ENCODE measurements around the gene P2RY2.

Gene P2RY2

GRCh38 chr11:73218106-73218829 is at the start of gene P2RY2:
Gene P2RY2, plus strand, starts transcription at chr11:73218281. Its CDS starts 15,879 bp downstream, at chr11:73234160.
- DNase-seq (ENCODE audit: low read depth in 2 of 2) = peak in 1 of 2 donors; percentile 4

DNA sequence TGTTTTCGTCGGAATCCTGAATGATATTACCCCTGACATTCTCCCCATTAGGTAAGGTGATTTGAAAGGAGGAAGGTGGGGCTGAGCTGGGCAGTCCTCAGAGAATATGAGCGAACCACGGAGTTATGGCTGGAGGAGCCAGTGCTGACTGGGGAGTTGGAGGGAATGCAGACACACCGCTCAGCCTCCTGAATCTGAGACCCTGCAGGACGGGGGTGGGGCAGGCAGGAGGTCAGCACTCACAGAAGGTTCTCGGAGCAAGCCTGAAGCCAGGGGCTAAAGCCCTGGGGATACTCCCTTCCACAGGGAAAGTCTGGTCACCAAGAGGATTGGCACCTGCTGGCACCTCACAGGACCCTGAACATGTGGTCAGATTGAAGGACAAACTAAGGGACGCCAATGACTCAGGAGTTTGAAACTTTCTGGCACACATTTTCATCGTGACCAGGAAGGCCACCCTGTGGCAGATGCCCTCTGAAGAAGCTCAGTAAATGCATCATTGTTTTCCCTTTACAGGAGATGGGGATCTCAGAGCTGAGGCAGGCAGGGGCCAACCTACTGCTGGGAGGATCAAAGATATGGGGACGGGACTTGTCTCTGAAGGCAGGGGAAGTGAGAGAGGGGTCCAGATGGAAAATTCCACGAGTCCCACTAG is 49.0 kb upstream of the P2RY2 start:
- no peak for DNase-seq (ENCODE audit: low read depth in 2 of 2)

- no peak for DNase-seq (ENCODE audit: low read depth in 2 of 2)
Measured at GRCh38 chr11:73170140-73170539, 47.9 kb upstream of the P2RY2 start.

- no peak for DNase-seq (ENCODE audit: low read depth in 2 of 2)
Measured at GRCh38 chr11:73171436-73172161, 46.5 kb upstream of the P2RY2 start.

DNA sequence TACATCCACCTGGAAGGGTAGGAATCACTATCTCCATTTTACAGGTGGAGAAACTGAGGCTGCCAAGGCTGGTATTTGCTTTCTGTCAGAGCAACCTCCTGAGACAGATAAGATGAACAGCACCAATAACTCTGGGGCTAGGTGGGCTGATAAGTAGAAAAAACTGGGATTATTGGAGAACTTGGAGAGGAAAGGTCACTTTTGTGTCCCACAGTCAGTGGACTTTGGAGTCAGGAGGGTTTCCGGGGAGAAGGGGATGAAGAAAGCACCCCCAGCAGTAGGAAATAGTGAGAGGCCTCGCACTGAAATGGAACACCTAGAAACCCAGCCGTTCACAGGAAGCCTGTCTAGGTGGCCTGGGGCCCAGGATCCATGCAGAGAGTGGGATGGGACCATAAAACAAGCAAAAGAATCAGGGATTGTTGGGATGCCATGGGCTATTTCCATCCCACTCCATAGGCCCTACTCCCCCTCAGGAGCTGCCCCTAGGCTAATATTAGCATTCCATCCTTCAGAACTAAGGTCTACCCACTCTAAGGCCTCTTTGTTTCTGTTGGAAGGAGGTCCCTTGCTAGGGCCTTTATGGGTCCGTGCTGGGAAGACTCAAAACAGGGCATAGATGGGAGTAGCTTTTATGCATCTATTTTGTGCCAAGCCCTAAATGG is 45.0 kb upstream of the P2RY2 start:
- no peak for DNase-seq (ENCODE audit: low read depth in 2 of 2)

DNA sequence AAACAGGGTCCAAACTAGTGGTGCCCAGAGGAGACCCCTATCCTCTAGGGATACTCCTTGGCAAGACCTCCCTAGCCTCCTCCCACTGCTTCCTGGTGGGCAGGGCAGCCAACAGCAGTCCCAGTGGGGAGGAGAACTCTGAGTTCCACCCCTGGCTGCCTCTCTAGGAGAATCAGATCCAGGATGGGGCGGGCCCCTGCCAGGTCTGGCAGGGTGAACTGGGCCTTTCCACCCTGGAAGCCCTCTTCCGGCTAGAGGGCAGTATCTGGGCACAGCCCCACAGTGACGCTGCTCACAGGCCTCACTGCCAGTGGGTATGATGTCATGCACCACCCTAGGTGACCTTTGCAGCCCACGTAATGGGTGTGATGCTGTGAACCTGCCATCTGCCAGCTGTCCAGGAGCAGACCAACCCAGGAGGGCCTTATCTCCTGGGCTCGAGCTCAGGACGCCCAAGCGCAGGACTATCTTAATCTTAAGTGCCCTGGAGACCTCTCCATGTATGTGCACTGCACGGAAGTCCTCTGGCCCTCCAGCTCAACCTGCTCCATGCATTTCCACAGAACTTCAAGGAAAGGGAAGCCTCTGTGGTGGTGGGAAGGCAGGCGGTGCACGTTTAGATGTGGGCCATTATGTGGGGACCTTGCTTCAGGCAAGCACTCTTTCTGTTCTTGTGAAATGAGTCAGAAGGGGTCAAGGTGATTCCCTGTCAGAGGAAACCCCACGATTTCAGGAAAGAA is 44.2 kb upstream of the P2RY2 start:
- no peak for DNase-seq (ENCODE audit: low read depth in 2 of 2)

GRCh38 chr11:73174495-73174791 is 43.6 kb upstream of the P2RY2 start:
- no peak for DNase-seq (ENCODE audit: low read depth in 2 of 2)

GRCh38 chr11:73175551-73176144 is 42.4 kb upstream of the P2RY2 start:
- DNase-seq (ENCODE audit: low read depth in 2 of 2) = no peak

DNA sequence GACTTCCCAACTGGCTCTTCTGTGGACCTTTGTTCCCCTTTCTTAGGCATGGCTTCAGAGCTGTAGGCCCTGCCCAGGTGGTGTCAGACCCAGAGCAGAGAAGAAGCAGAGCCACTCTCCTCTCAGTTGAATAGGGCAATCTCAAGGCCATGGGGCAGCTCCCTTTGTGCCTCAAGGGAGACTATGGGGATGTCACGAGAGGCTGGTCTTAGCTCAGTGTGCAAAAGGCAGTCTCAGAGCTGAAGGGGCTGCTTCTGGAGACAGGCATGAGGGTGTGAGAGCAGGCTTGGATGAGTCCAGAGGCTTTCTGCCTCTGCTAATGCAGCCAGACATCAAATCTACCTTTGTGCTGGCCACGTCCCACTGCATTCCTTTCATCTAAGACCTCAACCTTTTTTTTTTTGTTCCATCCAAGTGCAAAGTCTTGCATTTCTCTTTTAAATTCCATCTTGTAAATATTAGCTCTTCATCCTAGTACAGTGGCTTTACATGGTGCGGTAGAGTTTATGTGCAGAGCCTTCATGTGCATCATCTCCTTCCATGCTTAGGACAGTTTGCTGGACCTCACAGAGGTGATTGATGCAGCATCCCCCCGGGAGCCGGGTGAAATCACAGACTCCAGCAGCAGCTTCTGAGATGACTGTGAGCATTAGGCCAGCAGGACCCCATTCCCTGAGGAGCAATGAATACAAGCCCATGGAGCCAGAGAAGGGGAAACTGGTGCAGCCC is 41.8 kb upstream of the P2RY2 start:
- no peak for DNase-seq (ENCODE audit: low read depth in 2 of 2)

DNA sequence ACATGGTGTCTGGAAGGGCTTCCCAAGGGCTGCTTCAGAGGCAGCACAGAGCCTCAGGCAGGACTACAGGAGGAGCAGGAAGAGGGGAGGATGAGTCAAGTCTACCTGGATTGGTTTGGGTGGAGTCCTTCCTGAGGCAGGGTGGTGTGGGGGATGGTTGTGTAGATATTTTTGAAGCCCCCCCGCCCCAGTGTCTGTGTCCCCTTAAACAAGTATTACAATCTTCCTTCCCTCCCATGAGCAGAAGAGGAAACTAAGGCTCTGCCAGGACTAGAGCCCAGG is 41.3 kb upstream of the P2RY2 start:
- no peak for DNase-seq (ENCODE audit: low read depth in 2 of 2)

- DNase-seq (ENCODE audit: low read depth in 2 of 2) = no peak
Measured at GRCh38 chr11:73177380-73177777, 40.7 kb upstream of the P2RY2 start.

DNA sequence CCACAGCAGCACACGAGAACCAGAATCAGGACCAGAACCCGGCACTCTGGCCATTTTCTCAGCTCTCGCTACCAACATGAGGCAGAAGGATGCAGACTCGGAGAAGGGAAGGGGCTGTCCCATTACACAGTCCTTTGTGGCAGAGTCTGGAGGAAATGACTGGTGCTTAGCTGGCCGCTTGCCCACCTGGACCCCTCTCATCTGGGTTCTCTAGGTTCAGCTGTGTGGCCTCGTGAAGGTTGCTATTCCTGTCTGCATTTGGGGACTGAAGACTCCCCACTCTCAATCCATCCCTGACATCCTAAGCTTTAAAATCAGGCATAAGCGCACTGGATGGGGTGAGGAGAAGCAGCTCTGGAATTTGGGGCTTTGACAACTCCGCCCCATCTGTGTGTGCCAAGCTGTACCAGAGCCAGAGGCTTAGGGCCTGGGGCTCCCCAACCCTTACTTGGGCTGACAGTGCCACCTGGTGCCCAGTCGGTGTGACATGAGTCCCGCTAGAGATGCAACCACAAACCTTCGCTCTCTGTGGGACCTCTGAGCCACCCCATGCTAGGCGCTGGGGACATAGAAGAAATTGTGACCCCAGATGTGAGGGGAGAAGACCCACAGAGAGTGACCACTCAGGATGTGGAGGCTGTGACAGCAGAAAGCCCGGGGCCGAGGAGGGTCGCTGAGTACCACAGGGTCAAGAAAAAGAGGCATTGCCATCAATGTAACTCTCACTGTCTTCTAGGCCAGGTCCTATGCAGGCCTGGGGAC is 40.1 kb upstream of the P2RY2 start:
- peak; percentile 52 to 53 for DNase-seq (ENCODE audit: low read depth in 2 of 2)

- no peak for DNase-seq (ENCODE audit: low read depth in 2 of 2)
Measured at GRCh38 chr11:73178681-73179080, 39.4 kb upstream of the P2RY2 start.

GRCh38 chr11:73182824-73183321 is 35.2 kb upstream of the P2RY2 start:
- DNase-seq (ENCODE audit: low read depth in 2 of 2) = no peak

GRCh38 chr11:73184953-73185671 is 33.0 kb upstream of the P2RY2 start:
- peak in 1 of 2 donors; percentile 8 for DNase-seq (ENCODE audit: low read depth in 2 of 2)

- DNase-seq (ENCODE audit: low read depth in 2 of 2) = no peak
Measured at GRCh38 chr11:73185680-73186293, 32.3 kb upstream of the P2RY2 start.

DNA sequence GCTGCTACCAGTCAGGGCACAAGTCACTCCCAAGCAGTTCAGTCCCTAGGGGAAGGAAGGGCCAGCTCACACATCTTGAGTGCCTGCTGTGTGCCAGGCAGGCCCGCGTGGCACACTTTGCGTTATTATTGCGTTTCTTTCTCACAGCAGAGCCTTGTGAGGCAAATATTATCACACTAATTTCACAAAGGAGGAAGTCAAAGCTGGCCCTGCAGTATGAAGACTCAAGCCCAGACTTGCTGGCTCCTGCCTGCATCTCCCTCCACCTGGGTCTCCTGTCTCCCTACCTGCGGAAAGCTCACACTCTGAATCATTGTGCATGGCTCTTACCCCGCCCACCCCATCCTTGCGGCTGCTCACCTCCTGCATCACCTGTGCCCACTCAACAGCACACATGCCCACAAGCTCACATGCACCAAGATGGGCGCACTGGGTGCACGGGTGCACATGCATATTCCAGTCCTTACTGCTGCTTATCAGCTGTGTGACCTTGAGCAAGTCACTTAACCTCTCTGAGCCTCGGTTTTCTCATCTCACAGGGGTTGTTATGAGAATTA is 31.7 kb upstream of the P2RY2 start:
- DNase-seq (ENCODE audit: low read depth in 2 of 2) = no peak

- no peak for DNase-seq (ENCODE audit: low read depth in 2 of 2)
Measured at GRCh38 chr11:73186886-73187285, 31.2 kb upstream of the P2RY2 start.

GRCh38 chr11:73187854-73188253 is 30.2 kb upstream of the P2RY2 start:
- DNase-seq (ENCODE audit: low read depth in 2 of 2) = no peak
